OCI-LY3 (cell line): ENCODE results near the gene PTBP1.

Source experiments
- H2AFZ ChIP-seq: fragments of 200-600, 300-600 bp; shearing (Covaris generic); 2 replicates; pipeline ENCODE4 v1.6.0; 2014; ENCODE audit warnings: antibody characterized with exemption, low read depth, low read length
- H3K27ac ChIP-seq: fragments of 200-600, 300-600 bp; sonication (generic); 2 replicates; pipeline ENCODE4 v1.5.1; 2014; ENCODE audit warnings: mild to moderate bottlenecking, low read length, moderate library complexity, mixed read lengths
- H3K27me3 ChIP-seq: fragments of 200-600, 300-600 bp; sonication (generic); 2 replicates; pipeline ENCODE4 v1.6.1; 2014; ENCODE audit warnings: low read depth, low read length, mixed read lengths
- H3K36me3 ChIP-seq: fragments of 200-600, 300-600 bp; sonication (generic); replicated peaks from 2 replicates; pipeline ENCODE3; 2014; ENCODE audit warnings: low read depth, low read length, mixed read lengths
- H3K4me1 ChIP-seq: fragments of 300-600, 200-600 bp; sonication (generic); 2 replicates; pipeline ENCODE4 v1.6.1; 2014; ENCODE audit warnings: low read length, mixed read lengths
- H3K4me2 ChIP-seq: fragments of 200-600, 300-600 bp; sonication (generic); 2 replicates; pipeline ENCODE4 v1.6.1; 2014; ENCODE audit warnings: low read length, mixed read lengths
- H3K4me3 ChIP-seq: fragments of 300-600, 200-600 bp; sonication (generic); 2 replicates; pipeline ENCODE4 v1.5.1; 2014; ENCODE audit warnings: antibody characterized with exemption, mild to moderate bottlenecking, low read length, moderate library complexity
- H3K79me2 ChIP-seq: fragments of 300-600, 200-600 bp; shearing (Covaris generic); 2 replicates; pipeline ENCODE4 v1.6.1; 2014; ENCODE audit warnings: mild to moderate bottlenecking, low read length, mixed read lengths
- H3K9ac ChIP-seq: fragments of 300-600, 200-600 bp; shearing (Covaris generic); 2 replicates; pipeline ENCODE4 v1.6.0; 2014; ENCODE audit warnings: mild to moderate bottlenecking, low read length, moderate library complexity
- H3K9me3 ChIP-seq: fragments of 200-600, 300-600 bp; shearing (Covaris generic); 2 replicates; pipeline ENCODE4 v1.6.1; 2014; ENCODE audit warnings: low read length, mixed read lengths; ENCODE audit not compliant: insufficient read depth
- H4K20me1 ChIP-seq: fragments of 200-600, 300-600 bp; sonication (generic); 2 replicates; pipeline ENCODE4 v1.6.1; 2016; ENCODE audit warnings: low read length, mixed read lengths; ENCODE audit not compliant: insufficient read depth
- EZH2phosphoT487 ChIP-seq: fragments of 200-600 bp; shearing (Covaris generic); IDR thresholded peaks from 2 replicates; pipeline ENCODE4 v1.6.1; 2018; ENCODE audit warnings: antibody characterized with exemption, mixed run types, low read depth
- TF ChIP-seq, protein P1 (sequence below): fragments of 200-600, 300-600 bp; sonication (generic); IDR thresholded peaks from 2 replicates; pipeline ENCODE4 v1.5.1; 2014; ENCODE audit warnings: antibody characterized with exemption, low read length, low read depth

PTBP1 gene

DNA sequence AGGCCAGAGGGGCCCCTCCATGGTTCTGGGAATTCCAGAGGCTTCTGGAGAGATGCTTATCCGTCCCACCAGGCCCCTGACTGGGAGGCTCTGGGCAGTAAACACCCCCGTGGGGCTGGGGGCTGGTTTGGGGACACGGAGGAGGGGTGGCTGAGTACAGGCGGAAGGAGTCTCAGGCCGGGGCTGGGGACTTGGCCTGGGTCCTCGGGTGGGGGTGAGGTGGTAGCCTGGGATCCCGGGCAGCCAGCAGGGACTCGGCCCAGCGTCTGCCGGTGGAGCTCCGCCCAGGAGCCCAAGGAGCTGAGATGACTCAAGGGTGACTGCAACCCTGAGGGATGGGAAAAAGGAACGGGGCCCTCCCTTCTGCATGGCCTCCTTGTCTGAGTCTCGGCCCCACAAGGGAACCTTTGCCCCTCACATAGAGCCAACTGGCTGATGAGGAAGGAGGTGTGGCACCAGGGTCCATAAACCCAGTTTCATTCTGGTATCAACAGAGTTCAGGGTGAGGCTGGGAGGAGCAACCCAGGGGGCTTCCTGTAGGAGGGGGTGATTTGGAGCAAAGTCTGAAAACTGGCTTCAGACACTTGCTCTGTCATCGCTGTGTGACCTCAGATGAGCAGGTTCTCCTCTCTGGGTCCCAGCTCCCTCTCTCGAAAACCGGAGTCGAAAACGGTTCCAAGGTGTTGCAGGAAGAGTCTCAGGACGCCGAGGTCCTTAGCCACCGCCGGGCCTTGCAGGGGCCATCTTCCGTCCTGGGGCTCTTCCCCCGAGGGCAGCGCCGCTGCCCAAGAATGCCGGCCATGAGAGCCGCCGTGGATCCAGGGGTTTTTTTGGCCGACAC, 45.5 kb upstream of the PTBP1 start:
- TF ChIP-seq, protein P1, sequence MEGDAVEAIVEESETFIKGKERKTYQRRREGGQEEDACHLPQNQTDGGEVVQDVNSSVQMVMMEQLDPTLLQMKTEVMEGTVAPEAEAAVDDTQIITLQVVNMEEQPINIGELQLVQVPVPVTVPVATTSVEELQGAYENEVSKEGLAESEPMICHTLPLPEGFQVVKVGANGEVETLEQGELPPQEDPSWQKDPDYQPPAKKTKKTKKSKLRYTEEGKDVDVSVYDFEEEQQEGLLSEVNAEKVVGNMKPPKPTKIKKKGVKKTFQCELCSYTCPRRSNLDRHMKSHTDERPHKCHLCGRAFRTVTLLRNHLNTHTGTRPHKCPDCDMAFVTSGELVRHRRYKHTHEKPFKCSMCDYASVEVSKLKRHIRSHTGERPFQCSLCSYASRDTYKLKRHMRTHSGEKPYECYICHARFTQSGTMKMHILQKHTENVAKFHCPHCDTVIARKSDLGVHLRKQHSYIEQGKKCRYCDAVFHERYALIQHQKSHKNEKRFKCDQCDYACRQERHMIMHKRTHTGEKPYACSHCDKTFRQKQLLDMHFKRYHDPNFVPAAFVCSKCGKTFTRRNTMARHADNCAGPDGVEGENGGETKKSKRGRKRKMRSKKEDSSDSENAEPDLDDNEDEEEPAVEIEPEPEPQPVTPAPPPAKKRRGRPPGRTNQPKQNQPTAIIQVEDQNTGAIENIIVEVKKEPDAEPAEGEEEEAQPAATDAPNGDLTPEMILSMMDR, result no peak
- no peak for TF ChIP-seq EZH2phosphoT487
- H3K4me1 ChIP-seq, result no peaks in the 10 kb centered on the region
- H3K27me3 ChIP-seq, result no peaks in the 10 kb centered on the region
- H3K4me2 ChIP-seq, result no peak overlapping the region
- H3K79me2 ChIP-seq, result no peaks in the 10 kb centered on the region
- H3K9ac ChIP-seq, result no peak overlapping the region
- H3K27ac ChIP-seq, result no peak overlapping the region
- no peaks in the 10 kb centered on the region for H3K9me3 ChIP-seq
- H3K4me3 ChIP-seq, result no peak overlapping the region
- no peaks in the 10 kb centered on the region for H4K20me1 ChIP-seq
- no peak overlapping the region for H2AFZ ChIP-seq
- H3K36me3 ChIP-seq, result no peaks in the 10 kb centered on the region

DNA sequence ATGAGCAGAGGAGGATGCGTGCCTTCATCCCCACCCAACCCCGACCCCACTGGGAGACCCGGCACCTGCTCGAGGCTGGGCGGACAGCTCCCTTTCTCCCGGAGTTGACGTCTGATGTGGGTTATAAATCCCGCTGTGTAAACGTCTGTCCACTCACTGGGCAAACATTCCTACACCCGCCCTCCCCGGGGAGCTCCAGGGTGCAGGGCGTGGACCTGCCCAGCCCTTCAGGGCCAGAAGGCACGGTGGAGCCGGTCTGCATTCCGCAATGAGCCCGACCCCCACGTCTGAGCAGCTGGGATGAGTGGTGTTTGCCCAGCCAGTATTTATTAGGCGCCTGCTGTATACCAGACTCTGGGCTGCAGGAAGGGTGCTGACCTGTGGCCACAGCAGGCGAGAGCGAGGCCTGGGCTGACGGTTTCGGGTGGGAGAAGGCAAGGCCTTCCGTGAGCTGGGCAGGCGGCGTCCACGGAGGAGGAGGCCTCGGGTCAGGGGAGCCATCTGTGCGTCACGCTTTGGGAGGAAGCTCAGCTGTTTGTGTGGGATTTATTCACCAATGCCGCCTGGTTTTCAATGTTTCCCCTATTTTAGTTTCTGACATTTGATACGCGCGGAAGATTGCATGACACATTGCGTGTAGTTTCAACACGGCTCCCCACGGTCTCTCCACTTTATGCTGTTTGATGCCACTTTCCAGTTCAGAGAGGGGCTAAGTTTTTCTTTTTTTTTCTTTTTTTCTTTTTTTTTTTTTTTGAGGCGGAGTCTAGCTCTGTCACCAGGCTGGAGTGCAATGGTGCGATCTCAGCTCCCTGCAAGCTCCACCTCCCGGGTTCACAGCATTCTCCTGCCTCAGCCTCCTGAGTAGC, 44.4 kb upstream of the PTBP1 start:
- Histone ChIP-seq H3K4me2 (no peak overlapping the region), H3K9ac (no peak overlapping the region), H3K36me3 (no peaks in the 10 kb centered on the region), H3K27me3 (no peaks in the 10 kb centered on the region), H3K9me3 (no peaks in the 10 kb centered on the region), H3K4me3 (no peak overlapping the region), H3K27ac (no peak overlapping the region), H3K79me2 (no peaks in the 10 kb centered on the region), H2AFZ (no peak overlapping the region), H3K4me1 (no peaks in the 10 kb centered on the region), H4K20me1 (no peaks in the 10 kb centered on the region)
- TF ChIP-seq, protein P1, result no peak
- no peak for TF ChIP-seq EZH2phosphoT487

DNA sequence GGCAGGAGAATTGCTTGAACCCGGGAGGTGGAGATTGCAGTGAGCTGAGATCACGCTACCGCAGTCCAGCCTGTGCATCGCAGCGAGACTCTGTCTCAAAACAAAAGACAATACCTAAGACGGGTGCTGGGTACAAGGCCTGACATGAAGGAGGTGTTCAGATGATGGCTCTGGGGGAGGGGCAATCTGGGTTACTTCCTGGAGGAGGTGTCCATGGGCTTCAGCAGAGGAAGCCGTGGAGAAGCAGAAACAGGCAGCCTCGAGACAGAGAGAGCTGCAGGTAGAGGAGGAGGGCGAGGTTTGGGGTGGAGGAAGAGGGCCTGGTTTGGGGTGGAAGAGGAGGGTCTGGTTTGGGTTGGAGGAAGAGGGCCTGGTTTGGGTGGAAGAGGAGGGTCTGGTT, 42.7 kb upstream of the PTBP1 start:
- Histone ChIP-seq H3K9me3 (no peaks in the 10 kb centered on the region), H3K9ac (no peak overlapping the region), H3K27me3 (no peaks in the 10 kb centered on the region), H4K20me1 (no peaks in the 10 kb centered on the region), H2AFZ (no peak overlapping the region), H3K79me2 (no peaks in the 10 kb centered on the region), H3K4me3 (no peak overlapping the region), H3K36me3 (no peaks in the 10 kb centered on the region), H3K4me1 (no peaks in the 10 kb centered on the region), H3K27ac (no peak overlapping the region), H3K4me2 (no peak overlapping the region)
- TF ChIP-seq, protein P1, result no peak
- TF ChIP-seq EZH2phosphoT487, result no peak

DNA sequence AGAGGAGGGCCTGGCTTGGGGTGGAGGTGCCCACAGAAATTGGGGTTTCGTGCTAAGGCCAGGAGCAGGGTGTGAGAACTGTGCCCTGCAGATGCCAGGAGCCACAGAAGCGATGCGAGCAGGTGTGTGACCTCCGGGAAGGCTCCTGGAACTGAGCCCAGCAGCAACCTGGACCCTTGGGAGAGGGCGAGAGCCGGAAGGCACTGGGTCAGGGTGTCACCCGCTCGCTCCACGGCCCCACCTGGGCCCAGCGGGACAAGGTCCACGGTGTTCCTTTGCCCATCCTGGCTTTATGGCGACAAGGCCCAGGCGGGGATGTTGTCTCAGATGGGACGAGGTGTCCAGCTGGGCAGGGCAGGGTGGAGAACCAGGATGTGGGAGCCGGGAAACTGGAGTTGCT, 42.2 kb upstream of the PTBP1 start:
- no peaks in the 10 kb centered on the region for H3K36me3 ChIP-seq
- TF ChIP-seq EZH2phosphoT487, result no peak
- TF ChIP-seq, protein P1, result no peak
- H3K4me1 ChIP-seq, result no peaks in the 10 kb centered on the region
- H3K9ac ChIP-seq, result no peak overlapping the region
- H3K27me3 ChIP-seq, result no peaks in the 10 kb centered on the region
- no peaks in the 10 kb centered on the region for H3K9me3 ChIP-seq
- no peak overlapping the region for H3K4me3 ChIP-seq
- no peak overlapping the region for H3K27ac ChIP-seq
- no peak overlapping the region for H2AFZ ChIP-seq
- no peaks in the 10 kb centered on the region for H4K20me1 ChIP-seq
- no peaks in the 10 kb centered on the region for H3K79me2 ChIP-seq
- H3K4me2 ChIP-seq, result no peak overlapping the region
